Left renal cortex interstitium (tissue), 4 donors: ENCODE results near the gene PLXNB1. TPM values are rescaled to one million over a fixed set of nuclear protein-coding genes. Genes with fewer than 3 reads are reported as not detected.
"Not testable (repeated sequence)": the region's sequence is repeated elsewhere in the genome, so short reads cannot be mapped to it uniquely, and the experiment has no call there.

ENCODE experiments used
- DNase-seq, 4 donors: peaks; one replicate each; pipeline ENCODE4 v3.0.0-alpha.2; 2013; ENCODE audit warnings: low read depth in 4 of 4, low spot score in 2 of 4, missing footprints in 1 of 4
- polyA plus RNA-seq, 4 donors: library from polyadenylated mRNA; unstranded; fragments of 120-200 nt; gene quantifications; one replicate each; pipeline ENCODE4 v1.2.1, GENCODE V29; 2013; ENCODE audit not compliant: insufficient read length in 4 of 4

PLXNB1 gene, protein sequence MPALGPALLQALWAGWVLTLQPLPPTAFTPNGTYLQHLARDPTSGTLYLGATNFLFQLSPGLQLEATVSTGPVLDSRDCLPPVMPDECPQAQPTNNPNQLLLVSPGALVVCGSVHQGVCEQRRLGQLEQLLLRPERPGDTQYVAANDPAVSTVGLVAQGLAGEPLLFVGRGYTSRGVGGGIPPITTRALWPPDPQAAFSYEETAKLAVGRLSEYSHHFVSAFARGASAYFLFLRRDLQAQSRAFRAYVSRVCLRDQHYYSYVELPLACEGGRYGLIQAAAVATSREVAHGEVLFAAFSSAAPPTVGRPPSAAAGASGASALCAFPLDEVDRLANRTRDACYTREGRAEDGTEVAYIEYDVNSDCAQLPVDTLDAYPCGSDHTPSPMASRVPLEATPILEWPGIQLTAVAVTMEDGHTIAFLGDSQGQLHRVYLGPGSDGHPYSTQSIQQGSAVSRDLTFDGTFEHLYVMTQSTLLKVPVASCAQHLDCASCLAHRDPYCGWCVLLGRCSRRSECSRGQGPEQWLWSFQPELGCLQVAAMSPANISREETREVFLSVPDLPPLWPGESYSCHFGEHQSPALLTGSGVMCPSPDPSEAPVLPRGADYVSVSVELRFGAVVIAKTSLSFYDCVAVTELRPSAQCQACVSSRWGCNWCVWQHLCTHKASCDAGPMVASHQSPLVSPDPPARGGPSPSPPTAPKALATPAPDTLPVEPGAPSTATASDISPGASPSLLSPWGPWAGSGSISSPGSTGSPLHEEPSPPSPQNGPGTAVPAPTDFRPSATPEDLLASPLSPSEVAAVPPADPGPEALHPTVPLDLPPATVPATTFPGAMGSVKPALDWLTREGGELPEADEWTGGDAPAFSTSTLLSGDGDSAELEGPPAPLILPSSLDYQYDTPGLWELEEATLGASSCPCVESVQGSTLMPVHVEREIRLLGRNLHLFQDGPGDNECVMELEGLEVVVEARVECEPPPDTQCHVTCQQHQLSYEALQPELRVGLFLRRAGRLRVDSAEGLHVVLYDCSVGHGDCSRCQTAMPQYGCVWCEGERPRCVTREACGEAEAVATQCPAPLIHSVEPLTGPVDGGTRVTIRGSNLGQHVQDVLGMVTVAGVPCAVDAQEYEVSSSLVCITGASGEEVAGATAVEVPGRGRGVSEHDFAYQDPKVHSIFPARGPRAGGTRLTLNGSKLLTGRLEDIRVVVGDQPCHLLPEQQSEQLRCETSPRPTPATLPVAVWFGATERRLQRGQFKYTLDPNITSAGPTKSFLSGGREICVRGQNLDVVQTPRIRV (N-terminal part only)
- 100 to 1,000 TPM; 137 to 247 (median 190) TPM for polyA plus RNA-seq

DNA sequence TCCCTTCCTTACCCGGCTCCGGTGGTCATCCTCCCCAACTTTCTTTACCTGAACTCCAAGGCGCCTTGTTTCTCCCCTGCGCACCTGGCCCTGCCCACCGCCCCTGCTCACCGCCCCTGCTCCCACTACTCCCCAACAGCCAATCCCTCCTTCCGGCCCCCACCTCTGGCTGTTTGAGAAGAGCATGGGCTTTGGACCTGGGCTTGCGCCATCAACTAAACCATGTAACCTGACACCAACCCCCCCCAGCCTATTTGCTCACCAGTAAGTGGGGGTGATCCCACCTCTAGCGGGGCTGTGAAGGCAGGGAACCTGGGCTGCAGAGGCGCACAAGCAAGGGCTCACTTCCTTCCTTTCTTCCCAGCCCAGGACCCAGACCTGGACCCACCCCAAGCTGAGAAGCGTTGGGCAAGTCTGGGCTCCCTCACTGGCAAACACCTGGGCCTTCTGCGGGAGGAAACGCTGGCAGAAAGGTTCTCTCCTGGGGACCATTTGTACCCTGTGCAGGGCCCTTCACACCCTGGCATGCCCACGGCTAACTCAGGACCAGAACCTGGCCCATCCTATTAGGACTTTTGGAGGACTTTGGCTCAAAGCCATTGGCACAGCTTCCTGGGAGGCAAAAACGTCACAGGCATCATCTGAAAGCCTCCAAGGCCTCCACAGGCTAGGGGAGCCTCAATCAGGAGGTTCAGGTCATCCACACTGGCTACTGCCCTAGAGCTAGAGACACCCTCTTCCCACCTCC lies at the start of gene PLXNB1:
PLXNB1 (minus strand) TSS at position 127 of the 748 bp plus-strand sequence. CDS start 5,475 bp downstream, outside the sequence.
- peak in 1 of 4 donors; percentile 87 for DNase-seq

DNA sequence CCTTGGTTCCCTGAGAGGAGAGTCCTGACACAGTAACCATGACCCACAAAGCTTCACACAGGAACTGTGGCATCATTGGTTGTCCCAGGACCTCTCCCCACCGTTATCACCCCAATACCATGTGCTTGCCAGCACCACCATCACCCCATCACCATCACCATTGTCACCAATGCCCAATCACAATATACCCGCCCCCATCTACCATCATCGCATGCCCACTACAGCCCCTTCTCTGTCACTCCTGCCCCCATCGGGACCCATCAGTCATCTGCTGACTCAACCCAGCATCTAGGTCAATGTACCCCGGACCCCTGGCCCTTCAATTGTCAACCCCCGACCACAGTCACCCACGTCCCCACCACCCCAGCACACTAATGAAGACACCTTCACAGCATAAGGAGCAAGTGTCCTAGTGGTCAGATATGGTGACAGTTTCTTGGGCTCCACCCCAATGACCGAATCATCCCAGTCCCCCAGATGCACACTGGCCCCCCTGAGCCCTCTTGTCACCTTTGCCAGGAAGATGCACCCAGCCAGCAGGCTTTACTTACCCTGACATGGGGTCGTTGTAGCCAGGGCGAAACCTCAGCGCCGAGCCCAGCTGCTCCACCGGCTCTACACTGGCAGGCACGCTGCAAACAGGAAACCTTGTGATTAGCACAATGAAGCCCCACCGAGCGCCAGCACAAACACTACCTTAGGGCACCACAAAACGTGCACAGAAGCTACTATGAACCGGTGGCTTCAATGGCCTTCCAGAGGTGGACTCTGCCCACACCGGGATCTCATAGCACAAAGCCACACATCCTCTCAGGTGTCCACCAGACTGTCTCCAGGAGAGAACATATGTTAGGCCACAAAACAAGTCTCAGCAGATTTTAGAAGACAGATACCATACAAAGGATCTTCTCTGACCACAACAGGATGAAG lies 49.0 kb upstream of the PLXNB1 start:
- DNase-seq: no peak

DNA sequence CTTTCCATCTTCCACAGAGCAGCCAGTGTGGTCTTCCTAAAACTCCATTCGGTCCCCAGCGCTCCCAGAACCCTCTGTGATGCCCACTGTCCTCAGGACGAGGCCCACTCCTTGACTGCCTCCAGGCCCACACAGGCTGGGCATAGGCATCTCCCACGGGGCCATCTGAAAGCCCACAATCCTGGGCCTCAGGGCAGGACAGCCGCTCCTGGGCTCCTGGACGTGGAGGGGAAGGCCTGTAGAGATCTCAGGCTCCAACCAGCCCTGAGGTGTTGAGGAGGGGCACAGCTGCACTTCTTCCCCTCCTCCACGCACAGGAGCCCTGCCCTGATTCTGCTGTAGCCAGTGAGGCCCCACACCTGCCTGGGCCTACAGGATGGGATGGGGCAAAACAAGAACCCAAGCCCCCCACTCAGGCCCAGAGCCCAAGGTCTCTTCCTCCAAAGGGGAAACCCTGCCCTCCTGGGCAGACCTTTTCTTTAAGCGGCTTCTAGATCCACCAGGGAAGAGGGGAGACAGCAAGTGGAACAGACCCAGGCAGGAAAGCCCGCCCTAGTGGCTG lies 48.2 kb upstream of the PLXNB1 start:
- DNase-seq: no peak

DNA sequence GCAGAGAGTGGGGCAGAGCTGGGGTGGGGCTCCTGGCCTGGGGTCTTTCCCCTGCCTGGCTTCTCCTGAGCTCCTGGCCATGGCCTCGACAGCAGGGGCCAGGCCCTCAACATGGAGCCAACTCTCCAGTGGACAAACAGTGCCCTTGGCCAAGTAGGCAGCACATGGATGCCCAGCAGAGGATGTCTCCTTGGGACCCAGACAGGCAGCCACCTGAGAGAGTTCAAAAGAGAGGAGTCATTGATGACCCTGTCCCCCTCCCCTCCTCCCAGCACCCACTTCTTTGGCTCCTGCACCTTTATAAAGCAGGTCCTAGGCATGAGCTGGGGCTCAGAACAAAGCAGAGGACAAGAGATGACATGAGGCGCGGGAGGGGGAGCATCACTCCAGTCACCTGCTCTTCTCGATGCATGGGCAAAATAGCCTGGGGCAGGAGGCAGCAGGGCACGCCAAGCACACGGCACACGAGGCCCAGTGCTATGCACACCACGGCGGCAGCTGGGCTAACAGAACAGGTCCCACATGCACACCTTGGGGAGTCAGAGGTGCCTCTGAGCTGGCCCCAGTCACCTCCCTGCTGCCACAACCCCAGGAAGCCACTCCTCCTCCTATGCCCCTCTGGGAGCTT lies 46.7 kb upstream of the PLXNB1 start:
- no peak for DNase-seq

DNA sequence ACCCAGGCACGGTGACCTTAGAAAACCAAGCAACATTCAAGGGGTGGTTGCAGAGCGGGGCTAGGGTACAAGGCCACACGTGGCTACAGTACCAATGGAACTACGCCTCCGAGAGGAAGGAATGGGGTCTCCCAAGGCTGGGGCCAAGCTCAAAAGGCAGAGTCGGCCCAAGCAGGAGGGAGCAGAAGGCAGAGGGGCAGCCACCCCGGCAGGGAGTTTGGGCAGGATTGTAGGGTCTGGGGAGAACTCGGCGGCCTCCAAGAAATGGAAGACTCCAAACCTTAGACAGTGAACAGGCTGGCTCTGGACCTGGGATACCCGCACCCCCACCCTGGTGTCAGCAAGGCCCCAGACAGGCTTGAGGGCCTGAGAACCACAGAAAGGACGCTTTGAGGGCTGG lies 45.3 kb upstream of the PLXNB1 start:
- no peak for DNase-seq

DNA sequence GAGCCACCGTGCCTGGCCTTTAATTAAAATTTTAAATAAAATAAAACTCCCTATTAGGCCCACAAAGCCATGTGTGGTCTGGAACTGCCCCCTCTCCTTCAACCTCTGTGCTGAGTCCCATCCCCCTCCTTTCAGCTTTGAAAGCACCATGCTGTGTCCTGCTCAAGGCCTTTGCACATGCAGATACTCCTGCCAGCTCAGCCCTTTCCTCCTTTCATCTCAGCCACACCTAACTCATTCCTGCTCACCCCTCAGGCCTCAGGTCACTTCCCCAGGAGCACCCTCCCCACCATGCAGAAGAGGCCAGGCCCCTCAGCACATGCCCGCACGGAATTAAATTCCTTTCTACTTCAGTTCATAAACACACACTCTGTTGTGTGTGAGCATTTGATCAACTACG lies 44.7 kb upstream of the PLXNB1 start:
- DNase-seq: no peak

DNA sequence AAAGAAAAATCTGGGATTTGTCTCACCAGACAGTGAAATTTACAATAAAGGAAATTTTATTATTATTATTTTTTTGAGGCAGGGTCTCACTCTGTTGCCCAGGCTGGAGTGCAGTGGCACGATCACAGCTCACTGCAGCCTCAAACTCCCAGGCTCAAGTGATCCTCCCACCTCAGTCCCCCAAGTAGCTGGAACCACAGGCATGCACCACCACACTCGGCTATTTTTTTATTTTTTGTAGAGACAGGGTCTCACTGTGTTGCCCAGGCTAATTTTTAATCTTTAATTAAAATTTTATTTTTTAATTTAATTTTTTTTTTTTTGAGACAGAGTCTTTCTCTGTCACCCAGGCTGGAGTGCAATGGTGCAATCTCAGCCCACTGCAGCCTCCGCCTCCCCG lies 44.1 kb upstream of the PLXNB1 start:
- not testable (repeated sequence) for DNase-seq

DNA sequence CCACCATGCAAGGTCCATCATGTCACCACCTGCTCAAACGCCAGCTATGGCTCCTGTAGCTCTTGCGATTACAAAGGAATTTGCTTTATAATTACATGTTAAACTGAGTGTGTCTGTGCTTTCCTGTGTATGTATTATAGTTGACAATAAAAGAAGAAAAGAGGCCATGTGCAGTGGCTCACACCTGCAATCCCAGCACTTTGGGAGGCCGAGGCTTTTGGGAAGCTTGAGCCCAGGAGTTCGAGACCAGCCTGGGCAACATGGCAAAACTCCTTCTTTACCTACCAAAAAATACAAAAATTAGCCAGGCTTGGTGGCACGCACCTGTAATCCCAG lies 43.7 kb upstream of the PLXNB1 start:
- DNase-seq: no peak

DNA sequence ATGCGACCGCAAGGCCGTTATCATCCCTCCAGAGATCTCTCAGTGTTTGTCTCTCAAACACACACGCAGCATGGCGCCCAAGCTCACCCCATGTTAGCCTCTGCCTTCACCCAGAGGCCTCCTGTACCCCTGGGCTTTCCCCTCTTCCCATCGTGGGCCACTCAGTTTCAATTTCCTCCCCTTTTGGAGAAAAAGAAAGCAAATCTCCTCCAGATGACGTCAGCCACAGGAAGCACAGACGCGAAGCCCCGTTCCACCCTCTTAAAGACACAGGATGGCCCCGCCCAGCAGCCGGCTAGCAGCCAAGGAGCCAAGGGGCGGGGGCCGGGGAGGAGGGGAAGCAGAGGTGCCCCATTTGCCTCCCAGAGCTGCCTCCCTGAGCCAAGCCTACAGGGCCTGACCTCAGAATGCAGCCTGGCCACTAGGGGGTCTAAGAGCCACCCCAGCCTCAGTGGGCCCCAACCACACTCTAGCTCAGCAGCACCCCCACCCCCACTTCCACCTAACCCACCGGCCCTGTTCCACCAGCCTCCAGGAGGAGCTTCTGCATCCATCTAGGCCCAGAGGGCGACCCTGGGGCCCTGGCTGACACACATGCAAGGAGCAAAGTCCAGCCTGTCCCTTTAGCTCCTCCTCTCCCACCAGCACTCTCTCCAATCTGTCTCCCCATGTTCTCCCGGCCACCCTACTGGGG lies 43.2 kb upstream of the PLXNB1 start:
- DNase-seq: peak; percentile 71 to 86 (median 80)

DNA sequence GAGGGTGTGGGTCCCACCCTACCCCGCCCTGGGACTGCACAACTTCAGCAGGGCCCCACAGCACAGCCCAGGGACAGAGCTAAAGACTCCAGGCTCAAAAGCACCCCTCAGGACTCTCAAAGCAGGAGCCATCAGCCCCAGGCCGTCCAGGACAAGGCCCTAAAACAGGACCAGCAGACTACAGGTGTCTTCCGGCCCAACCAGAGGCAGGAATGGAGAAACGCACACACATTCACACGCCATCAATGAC lies 42.7 kb upstream of the PLXNB1 start:
- no peak for DNase-seq

DNA sequence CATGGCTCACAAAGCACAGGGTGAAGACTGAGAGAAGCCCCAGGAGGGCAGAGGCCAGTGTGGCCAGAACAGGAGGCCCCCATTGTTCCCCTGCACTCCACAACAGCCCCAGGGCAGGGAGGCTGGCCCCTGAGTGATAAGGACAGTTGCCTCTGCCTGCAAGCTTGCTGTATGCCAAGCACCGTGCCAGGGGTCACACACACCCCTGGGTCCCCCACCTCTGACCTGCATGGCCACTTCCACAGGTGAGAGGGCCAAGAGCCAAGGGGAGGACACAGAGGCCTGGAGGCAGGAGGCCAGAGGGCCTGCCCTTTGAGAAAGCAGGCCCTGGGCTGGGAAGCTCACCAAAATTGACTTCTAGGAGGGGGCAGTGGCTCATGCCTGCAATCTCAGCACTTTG lies 40.4 kb upstream of the PLXNB1 start:
- no peak for DNase-seq

DNA sequence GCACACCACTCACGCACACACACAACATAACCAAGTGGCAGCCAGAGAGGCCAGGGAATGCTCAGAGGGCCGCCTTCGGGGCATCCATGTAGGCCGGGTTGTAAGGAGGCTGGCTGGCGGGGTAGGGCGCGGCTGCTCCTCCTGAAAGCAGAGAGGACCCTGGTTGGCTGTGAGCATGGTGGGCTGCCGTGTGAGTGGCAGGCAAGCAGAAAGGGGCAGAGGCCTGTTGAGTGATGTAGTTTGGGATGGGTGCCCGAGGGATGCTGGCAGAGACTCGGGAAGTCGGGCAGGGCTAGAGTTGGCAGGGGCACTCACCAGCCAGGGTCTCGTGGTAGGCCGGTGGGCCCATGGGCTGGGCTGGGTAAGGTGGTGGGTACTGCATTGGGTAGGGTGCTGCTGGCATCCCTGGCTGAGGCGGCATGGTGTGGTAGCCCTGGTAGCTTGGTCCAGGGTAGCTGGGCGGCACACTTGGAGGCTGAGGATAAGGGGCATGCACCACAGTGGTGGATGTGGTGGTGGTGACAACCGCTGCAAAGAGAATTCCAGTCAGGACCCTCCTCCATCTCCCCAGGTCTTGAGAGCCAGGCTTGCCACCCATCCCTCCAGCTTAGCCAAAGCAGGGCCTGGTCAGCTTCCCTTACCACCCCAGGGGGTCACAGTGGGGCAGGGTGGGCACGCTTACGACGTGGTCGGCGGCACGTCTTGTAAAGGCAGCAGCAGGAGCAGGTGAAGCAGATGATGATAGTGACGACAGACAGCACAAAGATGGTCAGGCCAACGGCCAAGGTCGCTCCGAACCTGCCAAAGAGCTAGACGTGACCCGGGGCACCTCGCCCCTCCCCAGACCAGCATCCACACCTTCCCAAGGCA lies 39.4 kb upstream of the PLXNB1 start:
- no peak for DNase-seq

DNA sequence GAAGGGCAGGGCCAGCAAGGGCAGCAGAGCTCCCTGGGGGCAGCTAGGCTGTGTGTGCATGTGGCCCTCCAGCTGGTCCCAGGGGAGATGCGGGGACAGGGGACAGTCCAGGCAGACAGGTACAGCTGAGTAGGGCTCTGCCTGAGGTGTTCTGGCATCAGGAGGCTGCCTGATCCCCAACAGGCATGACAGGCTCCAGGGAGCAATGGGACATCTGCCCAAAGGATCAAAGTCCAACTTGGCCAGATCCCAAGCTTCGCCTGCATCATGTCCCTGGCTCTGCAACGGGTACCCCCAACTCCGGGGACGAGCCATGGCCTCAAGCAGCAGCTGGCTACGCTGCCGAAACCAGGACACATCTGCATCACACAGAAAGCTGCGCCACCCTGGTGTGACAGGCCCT lies 38.4 kb upstream of the PLXNB1 start:
- no peak for DNase-seq

DNA sequence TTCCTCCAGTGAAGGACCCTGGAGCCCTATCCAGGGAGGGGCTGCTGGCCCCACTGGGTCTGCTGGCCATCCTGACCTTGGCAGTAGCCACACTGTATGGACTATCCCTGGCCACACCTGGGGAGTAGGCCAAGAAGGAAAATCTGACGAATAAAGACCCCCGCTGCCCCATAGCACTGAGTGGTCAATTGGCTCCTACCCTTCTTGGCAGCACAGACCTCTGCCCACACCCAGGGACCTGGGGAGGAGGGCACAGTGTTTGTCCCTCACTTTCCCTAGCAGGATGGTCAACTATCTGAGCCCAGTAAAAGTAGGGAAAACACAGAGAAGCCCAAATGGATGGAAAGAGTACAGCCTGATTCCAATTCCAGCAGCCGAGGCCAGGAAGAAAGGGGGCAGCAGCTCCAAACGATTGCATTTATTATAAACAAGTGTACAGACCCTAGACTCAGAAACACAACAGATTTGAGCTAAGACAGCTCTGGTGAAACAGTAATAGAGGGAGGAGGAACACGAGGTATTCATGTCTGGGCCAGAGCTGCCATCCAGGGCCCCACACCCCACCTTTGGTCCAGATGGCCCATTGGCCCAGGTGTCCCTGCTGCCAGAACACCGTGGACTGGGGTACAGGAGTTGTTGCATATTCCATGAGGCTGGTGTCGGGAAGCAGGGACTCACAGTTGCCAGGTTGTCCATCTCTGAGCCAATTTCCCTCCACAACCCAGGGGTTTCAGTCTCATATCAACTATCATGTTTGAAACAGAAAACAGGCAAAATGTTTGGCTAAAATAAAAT lies 37.8 kb upstream of the PLXNB1 start:
- DNase-seq: no peak

DNA sequence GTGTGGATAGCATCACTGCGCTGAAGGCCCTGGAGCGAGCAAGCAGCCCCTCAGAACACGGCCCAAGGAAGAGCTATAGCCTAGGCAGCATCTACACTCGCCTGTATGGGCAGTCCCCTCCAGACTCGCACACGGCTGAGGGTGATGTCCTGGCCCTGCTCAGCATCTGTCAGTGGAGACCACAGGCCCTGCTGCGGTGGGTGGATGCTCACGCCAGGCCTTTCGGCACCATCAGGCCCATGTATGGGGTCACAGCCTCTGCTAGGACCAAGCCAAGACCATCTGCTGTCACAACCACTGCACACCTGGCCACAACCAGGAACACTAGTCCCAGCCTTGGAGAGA lies 37.2 kb upstream of the PLXNB1 start:
- no peak for DNase-seq

DNA sequence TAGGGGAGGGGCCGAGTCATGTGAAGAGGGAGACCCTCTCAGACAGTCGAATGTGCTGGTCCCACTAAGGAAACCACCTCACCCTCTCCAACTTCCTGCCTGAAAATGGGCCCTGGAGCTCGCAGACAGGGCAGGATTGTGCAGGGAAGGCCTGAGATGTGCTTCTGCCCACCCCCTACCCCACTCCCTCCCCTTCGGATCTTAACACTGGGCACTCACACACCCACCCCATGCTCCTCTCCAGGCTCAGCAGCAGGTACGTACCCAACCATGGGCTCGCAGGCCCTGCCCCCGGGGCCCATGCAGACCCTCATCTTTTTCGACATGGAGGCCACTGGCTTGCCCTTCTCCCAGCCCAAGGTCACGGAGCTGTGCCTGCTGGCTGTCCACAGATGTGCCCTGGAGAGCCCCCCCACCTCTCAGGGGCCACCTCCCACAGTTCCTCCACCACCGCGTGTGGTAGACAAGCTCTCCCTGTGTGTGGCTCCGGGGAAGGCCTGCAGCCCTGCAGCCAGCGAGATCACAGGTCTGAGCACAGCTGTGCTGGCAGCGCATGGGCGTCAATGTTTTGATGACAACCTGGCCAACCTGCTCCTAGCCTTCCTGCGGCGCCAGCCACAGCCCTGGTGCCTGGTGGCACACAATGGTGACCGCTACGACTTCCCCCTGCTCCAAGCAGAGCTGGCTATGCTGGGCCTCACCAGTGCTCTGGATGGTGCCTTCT lies 36.7 kb upstream of the PLXNB1 start:
- no peak for DNase-seq
